Activated CD8-positive, alpha-beta memory T cell treated with anti-CD3 and anti-CD28 coated beads, Interleukin-2, amount 50 U/mL, for 4 hours (primary cell): ENCODE results near the gene KLHDC1.
"Not testable (repeated sequence)": the region's sequence is repeated elsewhere in the genome, so short reads cannot be mapped to it uniquely, and the experiment has no call there.

Source experiments
- DNase-seq: peaks from one replicate; pipeline ENCODE4 v3.0.0-alpha.2; 2020

KLHDC1 gene

DNA sequence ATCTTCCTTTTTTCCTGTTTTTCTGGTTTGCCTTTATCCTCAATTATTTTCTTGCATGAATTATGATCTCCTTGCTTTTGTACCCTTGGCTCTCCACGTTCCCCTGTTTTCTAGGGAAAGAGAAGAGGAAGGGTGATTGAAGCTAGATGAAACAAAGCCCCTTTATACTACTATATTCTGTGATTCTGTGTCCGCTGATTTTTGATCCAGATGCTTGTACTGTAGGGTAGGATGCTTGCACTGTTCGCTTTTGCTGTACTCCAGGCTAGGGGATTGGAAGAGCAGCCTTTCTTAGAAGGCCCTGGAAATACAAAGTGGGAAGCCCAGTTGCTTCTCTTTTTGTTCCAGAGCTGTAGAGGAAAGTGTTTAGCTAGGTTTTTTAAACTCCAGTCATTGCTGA is 40.0 kb downstream of the KLHDC1 start:
- no peak for DNase-seq

DNA sequence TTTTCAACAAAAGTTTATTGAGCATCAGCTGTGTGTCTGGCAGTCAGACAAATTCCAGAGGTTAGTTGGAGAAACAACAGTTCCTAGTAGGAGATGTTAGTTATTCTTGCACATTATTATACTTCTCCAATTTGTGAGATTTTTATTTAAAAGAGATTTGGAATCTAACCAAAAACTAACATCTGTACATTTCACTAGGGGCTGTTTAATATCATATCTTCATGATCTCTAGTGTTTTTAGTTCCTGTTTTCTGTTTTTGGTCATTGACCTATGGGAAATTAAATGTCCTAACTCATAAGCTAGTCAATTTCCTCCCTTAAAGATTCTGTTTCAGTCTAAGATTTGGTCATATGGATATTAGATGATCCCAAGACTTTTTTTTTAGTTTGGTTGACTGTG is 40.9 kb downstream of the KLHDC1 start:
- no peak for DNase-seq

DNA sequence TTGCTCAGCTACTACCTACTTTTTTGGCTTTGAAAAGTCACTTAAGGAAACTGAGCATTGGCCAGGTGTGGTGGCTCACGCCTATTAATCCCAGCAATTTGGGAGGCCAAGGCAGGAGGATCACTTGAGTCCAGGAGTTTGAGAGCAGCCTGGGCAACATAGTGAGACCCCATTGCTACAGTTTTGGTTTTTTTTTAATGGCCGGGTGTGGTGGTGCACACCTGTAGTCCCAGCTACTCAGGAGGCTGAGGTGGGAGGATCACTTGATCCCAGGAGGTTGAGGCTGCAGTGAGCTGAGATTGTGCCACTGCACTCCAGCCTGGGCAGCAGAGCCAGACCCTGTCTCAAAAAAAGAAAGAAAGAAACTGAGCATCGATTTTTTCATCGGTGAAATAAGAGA is 42.7 kb downstream of the KLHDC1 start:
- not testable (repeated sequence) for DNase-seq

DNA sequence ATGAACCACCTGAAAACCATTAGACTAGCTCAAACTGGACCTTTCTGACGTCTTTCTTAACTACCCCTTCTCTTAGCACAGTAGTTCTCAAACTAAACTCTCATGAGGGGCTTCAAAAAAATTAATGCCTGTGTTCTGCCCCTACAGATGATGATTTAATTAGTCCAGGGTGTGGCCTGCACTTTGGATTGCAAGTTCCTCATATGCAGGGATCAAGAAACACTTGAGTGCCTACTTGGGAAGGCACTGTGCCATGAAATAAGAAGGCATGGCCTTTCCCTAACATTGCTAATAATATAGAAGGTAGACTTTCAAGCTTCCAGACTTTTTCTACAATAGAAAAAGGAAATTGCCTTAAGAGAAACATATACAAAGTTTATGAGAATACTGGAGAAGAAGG is 52.3 kb downstream of the KLHDC1 start:
- no peak for DNase-seq

DNA sequence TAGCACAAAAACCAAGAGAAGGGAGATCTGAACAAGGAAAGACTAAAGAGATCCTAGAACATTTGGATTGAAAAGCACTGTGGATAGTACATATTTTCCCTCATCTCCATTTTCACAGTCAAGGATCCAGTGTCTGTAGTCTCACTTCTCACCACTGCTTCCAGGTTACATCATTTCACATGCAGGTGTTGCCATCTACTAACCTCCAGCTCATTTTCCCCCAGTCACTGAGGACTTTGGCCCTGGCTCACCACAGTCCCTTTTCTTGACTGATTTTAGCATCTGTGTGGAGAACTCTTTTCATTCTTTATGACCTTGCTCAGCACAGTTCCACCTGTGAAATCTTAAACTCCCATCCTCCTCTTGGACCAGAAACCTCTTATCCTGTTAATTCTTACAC is 53.6 kb downstream of the KLHDC1 start:
- DNase-seq: not testable (repeated sequence)

DNA sequence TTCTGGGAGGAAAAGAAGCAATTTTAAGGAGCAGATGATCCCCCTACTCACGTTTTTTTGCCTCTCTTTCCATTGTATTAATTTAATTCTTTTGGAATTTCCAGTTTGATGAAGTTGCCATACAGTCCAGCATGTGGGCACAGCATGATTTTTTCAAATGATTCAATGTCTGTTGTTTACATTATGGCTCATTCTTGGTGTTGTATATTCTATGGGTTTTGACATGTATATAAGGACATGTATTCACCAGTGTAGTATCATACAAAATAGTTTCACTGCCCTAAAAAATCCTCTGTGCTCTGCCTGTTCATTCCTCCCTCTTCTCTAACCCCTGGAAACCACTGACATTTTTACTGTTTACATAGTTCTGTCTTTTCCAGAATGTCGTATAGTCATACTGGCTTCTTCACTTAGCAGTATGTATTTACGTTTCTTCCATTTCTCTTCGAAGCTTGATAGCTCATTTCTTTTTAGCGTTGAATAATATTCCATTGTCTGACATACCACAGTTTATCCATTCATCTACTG is 61.7 kb downstream of the KLHDC1 start:
- DNase-seq: no peak

DNA sequence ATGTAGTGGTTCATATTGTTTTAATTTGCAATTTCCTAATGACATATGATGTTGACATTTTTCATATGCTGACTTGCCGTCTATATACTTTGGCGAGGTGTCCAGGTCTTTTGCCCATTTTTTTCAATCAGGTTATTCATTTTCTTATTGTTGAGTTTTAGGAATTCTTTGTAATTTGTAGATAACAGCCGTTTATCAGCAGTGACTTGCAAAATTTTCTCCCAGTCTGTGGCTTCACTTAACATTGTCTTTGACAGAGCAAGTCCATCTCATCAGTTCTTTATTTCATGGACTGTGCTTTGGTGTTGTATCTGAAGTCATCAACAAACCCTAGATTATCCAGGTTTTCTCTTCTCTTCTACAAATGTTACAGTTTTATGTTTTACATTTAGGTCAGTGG is 62.5 kb downstream of the KLHDC1 start:
- DNase-seq: no peak

DNA sequence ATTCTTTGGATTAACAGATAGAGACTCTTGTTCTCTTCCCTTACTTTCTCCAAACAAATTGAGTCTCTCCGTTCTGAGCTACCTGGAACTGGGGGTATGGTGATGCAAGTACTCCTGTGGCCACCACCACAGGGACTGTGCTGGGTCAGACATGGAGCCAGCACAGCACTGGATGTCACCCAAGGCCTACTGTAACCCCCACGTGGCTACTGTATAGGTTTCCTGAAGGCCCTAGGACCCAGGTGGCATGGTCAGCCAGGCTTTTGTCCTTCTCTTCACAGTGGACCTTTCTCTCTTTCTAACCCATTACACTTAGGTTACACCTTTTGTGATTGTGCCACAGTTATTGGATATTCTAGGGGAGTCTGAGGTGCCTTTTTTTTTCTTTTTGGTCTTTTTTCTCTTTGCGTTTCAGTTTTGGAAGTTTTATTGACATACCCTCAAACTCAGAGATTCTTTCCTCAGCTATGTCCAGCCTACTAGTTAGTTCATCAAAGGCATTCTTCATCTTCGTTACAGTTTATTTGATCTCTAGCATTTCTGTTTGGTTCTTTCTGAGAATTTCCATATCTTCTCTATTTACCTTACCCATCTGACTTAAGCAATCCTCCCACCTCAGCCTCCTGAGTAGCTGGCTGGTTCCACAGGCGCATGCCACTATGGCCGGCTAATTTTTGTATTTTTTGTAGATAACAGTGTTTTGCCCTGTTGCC is 69.1 kb downstream of the KLHDC1 start:
- no peak for DNase-seq

DNA sequence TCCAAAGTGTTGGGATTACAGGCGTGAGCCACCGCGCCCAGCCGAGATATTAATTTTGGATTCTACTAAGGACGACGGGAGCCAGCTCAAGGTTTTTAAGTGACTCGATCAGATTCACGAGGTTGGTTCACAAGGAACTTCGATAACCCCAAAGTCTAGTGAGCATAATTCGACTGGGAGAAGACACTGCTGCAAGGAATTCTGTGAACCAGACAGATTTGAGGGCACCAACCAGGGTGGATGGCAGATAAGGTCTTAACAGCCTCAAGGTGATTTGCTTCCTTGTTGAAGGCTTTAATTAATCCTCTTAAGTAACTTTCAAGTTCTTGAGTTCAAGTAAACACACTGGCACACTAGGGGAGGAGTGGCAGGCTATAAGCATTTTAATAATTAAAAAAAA is 73.9 kb downstream of the KLHDC1 start:
- DNase-seq: no peak

DNA sequence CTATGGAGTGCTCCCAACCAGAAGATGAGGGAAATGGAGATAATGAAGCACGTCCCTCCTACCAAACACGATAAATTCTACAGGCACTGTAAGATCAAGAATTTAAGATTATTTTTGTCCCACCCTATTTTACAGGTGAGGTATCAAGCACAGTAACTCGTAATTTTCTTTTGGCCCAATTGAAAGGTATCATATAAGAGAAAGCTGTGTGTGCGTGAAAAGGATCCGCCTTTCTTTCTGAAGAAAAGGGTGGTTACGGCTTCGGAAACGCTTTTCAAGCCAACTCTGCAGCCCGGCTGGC is 74.3 kb downstream of the KLHDC1 start:
- no peak for DNase-seq

DNA sequence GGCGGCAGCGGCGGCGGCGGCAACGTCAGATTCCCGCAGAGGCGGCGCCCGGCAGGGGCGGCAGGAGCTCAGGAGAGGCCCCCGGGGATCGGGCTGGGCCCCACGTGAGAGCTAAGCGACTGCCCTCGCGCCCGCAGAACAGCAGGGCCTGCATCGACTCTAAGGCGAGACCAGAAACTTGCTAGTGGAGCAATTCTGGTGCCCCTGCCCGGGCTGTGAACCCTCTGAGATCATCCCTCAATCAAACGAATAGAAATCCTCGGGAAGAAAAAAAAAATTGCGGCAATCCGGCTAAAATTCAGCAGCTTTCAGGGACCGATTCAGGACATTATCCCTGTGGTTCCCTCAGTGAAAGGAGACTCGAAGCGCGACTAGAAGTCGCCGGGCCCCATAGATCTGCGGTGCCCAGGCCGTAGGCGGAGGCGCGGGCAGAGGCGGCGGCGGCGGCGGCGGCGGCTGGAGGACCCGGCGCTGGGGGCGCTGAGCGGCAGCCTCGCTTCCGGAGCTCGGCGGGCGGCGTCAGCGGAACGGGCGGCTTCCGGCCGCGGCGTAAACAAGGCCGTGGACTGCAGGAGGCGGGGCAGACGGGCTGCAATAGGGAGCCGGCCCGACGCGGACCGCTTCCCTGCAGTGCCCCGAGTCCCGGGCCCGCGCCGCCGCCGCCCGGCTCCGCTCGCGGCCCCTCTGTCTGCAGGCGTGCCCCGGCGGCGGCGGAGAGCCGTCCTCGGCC is 74.8 kb downstream of the KLHDC1 start, which contains the start of gene KLHDC2:
KLHDC2 (plus strand) TSS at position 583 of the 730 bp plus-strand sequence. CDS start 316 bp downstream, outside the sequence.
- peak; percentile 88 for DNase-seq

DNA sequence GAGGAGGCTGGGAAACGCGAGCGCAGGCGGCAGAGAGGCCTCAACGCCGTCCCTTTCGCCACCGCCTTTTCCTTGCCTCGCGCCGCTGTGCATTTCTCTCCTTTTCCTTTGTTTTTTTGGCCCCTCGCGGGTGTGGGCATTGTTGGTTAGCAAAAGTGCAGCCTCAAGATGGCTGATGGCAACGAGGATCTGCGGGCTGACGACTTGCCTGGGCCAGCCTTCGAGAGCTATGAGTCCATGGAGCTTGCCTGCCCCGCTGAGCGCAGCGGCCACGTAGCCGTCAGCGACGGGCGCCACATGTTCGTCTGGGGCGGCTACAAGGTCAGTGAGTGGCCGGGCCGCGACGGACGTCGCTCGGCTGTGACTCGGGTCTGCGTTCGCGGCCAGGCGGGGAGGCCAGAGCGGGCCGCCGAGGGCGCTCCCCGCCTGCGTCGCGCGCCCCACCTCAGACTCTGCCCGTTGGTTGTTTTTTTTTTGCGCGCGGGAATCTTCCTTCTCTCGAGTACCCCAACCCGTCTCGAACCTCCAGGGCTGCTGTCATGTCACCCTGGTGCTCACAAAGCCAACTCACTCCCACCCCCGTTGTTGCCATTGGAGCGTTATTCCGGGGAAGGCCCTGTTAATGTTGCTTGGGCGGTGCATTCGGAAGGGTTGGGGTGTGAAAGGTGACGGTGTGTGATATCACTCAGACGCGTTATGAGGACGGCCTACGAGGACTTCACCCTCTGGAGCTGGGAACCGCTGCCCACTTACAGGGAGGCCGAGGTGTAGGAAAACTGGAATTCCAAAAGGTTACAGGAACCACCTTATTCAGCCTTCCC is 75.6 kb downstream of the KLHDC1 start:
- DNase-seq: peak; percentile 59

DNA sequence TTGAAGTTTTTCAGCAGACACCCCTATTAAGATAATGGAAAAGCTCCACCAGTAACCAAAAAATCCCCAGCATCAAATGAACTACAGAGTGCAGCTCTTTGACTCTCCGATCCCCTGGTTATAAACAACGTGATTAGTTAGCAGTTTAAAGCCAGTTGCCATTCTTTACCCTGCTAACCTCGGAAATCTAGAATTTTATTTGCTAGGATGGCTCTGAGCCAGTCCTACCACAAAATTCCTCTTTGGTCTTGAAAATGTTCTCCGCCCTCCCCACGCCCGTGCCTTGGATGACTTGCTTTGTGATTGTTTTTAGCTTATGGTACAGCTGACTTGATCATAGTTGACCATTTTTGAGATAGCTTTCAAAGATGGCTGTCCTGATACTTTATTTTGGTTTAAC is 76.3 kb downstream of the KLHDC1 start:
- DNase-seq: no peak

DNA sequence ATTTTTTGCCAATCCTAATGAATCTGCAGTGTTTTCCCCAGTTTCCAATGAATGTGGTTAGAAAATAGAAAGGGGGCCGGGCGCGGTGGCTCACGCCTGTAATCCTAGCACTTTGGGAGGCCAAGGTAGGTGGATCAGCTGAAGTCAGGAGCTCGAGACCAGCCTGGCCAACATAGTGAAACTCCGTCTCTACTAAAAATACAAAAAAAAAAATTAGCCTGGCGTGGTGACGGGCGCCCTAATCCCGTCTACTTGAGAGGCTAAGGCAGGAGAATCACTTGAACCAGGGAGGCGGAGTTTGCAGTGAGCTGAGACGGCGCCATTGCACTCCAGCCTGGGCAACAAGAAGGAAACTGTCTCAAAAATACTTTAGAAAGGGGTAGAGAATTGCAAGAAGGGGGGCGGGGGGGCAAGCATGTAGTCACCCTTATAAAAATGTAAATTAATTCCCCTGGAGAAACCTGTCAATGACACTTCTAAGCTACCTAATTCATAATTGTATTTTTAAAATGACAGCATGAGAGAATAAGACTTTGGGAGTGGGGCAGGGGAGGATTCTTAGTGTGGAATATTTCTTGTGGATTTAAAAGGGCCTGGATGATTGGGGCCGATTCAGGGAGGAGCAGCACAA is 76.8 kb downstream of the KLHDC1 start:
- no peak for DNase-seq

DNA sequence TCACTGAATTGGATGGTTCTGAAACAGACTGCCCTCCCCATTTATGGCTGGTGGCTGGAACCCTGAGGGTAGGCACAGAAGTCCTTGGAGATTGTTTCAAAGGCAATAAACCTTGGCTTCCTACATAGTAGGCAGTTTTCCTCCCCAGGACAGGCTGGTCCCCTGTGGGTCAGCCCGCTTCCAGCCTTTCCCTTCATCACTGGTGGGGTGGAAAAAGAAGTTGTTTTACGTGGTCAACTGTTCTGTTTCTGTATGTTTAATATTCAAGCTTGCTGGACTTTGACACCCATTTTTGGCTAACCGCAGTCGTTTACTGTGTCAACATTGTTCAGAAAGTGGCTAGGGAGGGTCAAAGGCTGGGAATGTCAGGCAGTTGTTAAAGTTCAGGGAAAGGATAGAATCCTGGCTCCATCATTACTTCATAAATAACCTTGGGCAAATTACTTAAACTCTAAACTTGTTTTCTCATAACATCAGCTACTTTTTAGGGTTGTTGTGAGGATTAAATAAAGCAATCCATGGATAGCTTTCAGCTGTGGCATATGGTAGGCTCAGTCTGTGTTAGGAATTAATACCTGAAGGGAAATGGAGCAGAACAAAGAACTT is 77.4 kb downstream of the KLHDC1 start:
- DNase-seq: no peak

DNA sequence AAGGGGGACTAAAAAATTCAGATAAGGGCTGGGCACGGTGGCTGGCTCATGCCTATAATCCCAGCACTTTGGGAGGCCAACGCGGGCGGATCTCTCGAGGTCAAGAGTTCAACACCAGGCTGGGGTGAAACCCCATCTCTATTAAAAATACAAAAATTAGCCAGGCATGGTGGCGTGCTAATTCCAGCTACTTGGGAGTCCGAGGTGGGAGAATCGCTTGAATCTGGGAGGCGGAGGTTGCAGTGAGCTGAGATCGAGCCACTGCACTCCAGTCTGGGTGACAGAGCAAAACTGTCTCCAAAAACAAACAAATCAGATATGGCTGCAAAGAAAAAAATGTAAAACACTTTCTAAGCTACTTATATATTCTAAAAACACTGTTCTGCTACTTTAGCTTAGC is 78.8 kb downstream of the KLHDC1 start:
- DNase-seq: not testable (repeated sequence)

DNA sequence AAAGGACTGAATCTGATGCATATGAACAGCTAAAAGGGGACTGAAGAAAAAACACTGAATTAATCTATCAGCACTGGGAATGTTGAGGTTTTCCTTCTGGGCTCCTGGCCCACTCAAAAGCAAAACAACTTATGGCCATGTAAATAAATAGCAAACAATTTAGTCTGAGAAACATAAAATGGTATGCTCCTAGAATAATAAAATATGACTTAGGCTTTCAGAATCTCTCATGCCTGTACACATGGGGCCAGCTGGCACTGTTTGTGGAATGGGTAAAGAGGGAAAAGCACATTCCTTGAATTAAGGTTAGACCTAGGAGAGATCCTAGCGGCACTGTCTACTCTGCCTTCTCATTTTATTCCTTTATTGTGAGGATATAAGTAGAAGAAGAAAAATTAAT is 81.2 kb downstream of the KLHDC1 start:
- DNase-seq: no peak

DNA sequence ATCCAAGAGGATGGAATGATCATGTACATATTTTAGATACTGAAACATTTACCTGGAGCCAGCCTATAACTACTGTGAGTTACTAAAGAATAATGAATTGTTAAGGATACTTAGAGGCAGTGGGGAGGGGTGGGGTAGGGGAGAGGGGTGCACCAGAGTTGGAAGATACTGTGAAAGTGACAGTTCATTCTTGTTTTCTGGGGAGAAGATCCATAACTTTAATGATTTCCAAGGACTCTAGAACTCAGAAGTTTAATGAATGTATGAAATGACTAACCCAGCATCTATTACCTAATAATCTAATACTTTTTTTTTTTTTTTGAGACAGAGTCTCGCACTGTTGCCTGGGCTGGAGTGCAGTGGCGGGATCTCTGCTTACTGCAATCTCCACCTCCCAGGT is 85.5 kb downstream of the KLHDC1 start:
- DNase-seq: no peak

DNA sequence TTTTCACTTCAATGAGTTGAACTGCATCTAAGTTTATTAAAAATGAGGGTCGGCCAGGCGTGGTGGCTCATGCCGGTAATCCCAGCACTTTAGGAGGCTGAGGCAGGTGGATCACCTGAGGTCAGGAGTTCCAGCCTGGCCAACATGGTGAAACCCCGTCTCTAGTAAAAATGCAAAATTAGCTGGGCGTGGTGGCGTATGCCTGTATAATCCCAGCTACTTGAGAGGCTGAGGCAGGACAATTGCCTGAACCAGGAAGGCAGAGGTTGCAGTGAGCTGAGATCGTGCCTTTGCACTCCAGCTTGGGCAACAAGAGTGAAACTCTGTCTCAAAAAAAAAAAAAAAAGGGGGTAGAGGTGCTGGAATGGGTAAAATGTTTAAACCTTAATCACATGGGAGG is 88.1 kb downstream of the KLHDC1 start:
- not testable (repeated sequence) for DNase-seq

DNA sequence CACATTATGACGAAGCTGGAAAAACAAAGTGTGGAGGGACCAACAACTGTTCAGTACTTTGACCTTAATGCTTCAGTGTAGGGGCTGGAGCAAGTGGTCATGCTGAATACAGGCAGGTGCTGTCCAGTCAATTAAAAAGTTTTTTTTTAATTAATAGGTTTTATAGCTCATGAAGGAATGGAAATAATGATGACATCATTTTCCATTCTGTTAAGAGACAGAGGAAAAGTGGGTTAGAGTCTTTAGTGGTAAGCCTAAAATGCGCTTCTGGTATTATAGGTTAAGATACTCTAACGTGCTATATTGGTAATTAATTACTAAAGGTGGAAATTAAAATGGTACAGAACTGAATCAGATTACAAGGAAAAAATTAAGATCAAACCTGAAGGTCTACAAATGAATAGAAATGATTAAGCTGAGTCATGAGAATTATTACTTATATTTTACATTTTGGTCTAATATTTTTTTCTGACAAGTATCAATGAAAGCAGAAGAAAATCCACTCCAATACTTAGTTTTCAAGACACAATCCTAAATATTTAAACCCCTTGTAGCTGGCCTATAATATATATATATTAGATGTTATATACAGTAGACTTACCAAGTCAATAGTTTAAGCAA is 90.6 kb downstream of the KLHDC1 start:
- no peak for DNase-seq

DNA sequence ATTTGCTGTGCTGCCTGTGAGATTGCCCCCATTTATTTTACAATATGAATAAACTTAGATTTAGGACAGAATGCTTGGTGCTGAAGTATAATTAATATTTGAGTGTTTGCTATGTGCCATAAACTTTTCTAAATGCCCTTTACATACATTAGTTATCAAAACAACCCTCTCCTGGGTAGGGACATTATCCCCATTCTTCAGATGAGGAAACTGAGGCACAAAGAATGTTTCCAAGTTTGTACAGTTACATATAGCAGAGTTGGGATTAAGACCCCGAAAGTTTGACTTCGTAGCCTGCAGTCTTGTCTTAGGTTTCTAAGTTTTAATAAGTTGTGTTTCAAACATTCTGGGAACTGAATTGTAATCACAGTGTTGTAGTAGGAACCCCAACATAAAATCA is 93.4 kb downstream of the KLHDC1 start:
- DNase-seq: no peak

DNA sequence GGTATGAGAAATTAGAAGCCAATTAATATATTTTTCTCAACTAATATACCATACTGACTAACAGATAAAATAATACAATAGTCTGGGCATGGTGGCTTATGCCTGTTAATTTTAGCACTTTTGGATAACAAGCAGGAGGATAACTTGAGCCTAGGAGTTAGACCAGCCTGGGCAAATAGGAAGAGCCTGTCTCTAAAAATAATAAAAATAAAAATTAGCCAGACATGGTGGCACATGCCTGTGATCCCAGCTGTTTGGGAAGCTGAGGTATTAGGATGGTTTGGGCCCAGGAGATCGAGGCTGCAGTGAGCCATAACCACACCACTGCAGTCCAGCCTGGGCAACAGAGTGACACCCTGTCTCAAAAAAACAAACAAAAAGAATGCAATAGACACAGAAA is 99.7 kb downstream of the KLHDC1 start:
- no peak for DNase-seq
